ENCODE measurements around the gene CORO2A. TPM values are rescaled to one million over a fixed set of nuclear protein-coding genes. Genes with fewer than 3 reads are reported as not detected.

Gene CORO2A
- total and polyA plus RNA-seq, 2 of the 8 experiments (the other 6 are each of a cell fraction or from before 2014, with no cell fraction given): 13.7 to 27.9 TPM

- Histone ChIP-seq H3K9ac (replicated peaks in 1 of 4; ENCODE audit: extremely low read depth in 1 of 4, low read depth in 3 of 4, low read length in 3 of 4) (no peak overlapping the region), H2BK15ac (ENCODE audit: low read length) (no peak overlapping the region), H2AK5ac (ENCODE audit: low read depth, low read length) (no peak overlapping the region), H3K23ac (ENCODE audit: insufficient read length) (no peak overlapping the region), H4K20me1 (replicated peaks in 1 of 2; ENCODE audit: control insufficient read depth in 1 of 2, insufficient read depth in 2 of 2, low read length in 2 of 2) (peaks cover 4 to 7% of the 10 kb centered on the region in 2 experiments), H3K4me1 (replicated peaks in 1 of 4; ENCODE audit: control insufficient read depth in 3 of 4, insufficient read depth in 4 of 4, low read length in 3 of 4) (peaks cover 2 to 8% (median 6%) of the 10 kb centered on the region in 4 experiments; a peak in 4 of 7 replicates), H3K36me3 (ENCODE audit: control insufficient read depth in 2 of 4, insufficient read depth in 4 of 4, low read length in 3 of 4) (peaks cover 2 to 28% (median 10%) of the 10 kb centered on the region in 4 experiments; a peak in 5 of 8 replicates), H3K56ac (replicated peaks; ENCODE audit: insufficient read length, low read depth, low read length) (no peak overlapping the region), H2BK20ac (ENCODE audit: low read length) (no peak overlapping the region), H2BK12ac (ENCODE audit: low read depth, low read length) (no peak overlapping the region), H4K91ac (replicated peaks; ENCODE audit: insufficient read length, low read length) (no peak overlapping the region), H4K8ac (ENCODE audit: extremely low read depth, insufficient read depth, low read length) (no peak overlapping the region), H2BK120ac (replicated peaks; ENCODE audit: low read depth, low read length) (no peak overlapping the region), H2BK5ac (ENCODE audit: low read depth, low read length) (no peak overlapping the region), H2AFZ (ENCODE audit: low read length) (no peak overlapping the region), H3K79me2 (ENCODE audit: control insufficient read depth in 1 of 2, insufficient read depth in 2 of 2, low read length in 2 of 2) (no peaks in the 10 kb centered on the region), H3K18ac (ENCODE audit: extremely low read depth, low read length) (no peak overlapping the region), H4K5ac (ENCODE audit: insufficient read length, low read depth, low read length) (no peak overlapping the region), H3K4me3 (ENCODE audit: extremely low read depth in 1 of 4, insufficient read depth in 2 of 4, low read depth in 3 of 4, low read length in 4 of 4) (no peak overlapping the region), H3K27ac (ENCODE audit: low read depth, low read length) (no peak overlapping the region), H3K23me2 (ENCODE audit: low read depth, low read length) (no peaks in the 10 kb centered on the region), H3K27me3 (replicated peaks in 1 of 4; ENCODE audit: control insufficient read depth in 3 of 4, extremely low read depth in 1 of 4, insufficient read depth in 3 of 4, low read length in 3 of 4) (no peaks in the 10 kb centered on the region), H3K14ac (ENCODE audit: insufficient read length) (no peak overlapping the region), H3K4me2 (ENCODE audit: insufficient read depth in 1 of 2, low read depth in 2 of 2, low read length in 2 of 2) (no peak overlapping the region), H3K9me3 (ENCODE audit: insufficient read depth in 2 of 2, low read depth in 1 of 2, low read length in 1 of 2) (no peaks in the 10 kb centered on the region), H3K79me1 (ENCODE audit: low read depth, low read length) (no peaks in the 10 kb centered on the region), H3K4ac (replicated peaks; ENCODE audit: insufficient read length, low read depth, low read length) (no peak overlapping the region)
- POLR2A ChIA-PET (ENCODE audit: partially characterized antibody): interaction anchor here (1.1 kb wide), 1 partner anchor 10 kb away, joined by 3 read pairs; no protein-coding TSS in a partner anchor
- no peak for FAIRE-seq
- CTCF ChIA-PET (ENCODE audit: partially characterized antibody): interaction anchor here (1.0 to 1.5 kb wide), 2 partner anchors 10 to 44 kb away, joined by 3 read pairs; no protein-coding TSS in a partner anchor
- DNase-seq (ENCODE audit: low read depth in 1 of 2, low spot score in 2 of 2): no peak
- WGBS, 2 experiments (ENCODE audit: extremely low coverage in 1 of 2, insufficient coverage in 1 of 2, insufficient read length in 1 of 2, insufficient replicate concordance in 2 of 2, low coverage in 1 of 2, low lambda C conversion rate in 2 of 2, missing lambda C conversion rate in 1 of 2): 89% methylated on average over 6 of the region's 6 CpGs; no CpG with 5 or more reads in 1 of the 2 experiments
These were observed 110.8 kb downstream of the CORO2A start for GRCh38 chr9:98081477-98082219.
